Measurements from ENCODE around the gene TIMM22. TPM values are rescaled to one million over a fixed set of nuclear protein-coding genes. Genes with fewer than 3 reads are reported as not detected.
A peak's percentile ranks its signal among the peaks of the same experiment; 100 is the strongest.
"Not testable (repeated sequence)": the region's sequence is repeated elsewhere in the genome, so short reads cannot be mapped to it uniquely, and the experiment has no call there.

TIMM22 gene
- total RNA-seq, 6 donors from 2014 or later, result 6.3 to 13.5 (median 8.9) TPM

GRCh38 chr17:1043601-1044251 lies 46.8 kb downstream of the TIMM22 start:
- ATAC-seq (ENCODE audit: low FRiP score in 2 of 2) (peak in 1 of 2 donors; percentile 51), DNase-seq (peak in 1 of 2 donors; percentile 69)
- 37 to 42% methylated on average over 11 to 20 of the region's 21 CpGs for whole genome bisulfite sequencing, 2 donors
- Histone ChIP-seq H3K4me1 (peaks cover 42 to 63% (median 53%) of the 10 kb centered on the region in 4 donors), H3K27ac (peak overlapping the region; percentile 66 to 86 (median 77)), H3K4me3 (peak overlapping the region in 3 of 4 donors; percentile 12 to 26 (median 21)), H3K9me3 (no peaks in the 10 kb centered on the region), H3K36me3 (peaks cover 0 to 41% (median 24%) of the 10 kb centered on the region in 4 donors), H3K27me3 (no peaks in the 10 kb centered on the region)
- TF ChIP-seq POLR2AphosphoS5 (IDR thresholded peaks at IDR 0.05) (no peak), CTCF (IDR thresholded peaks at IDR 0.05) (no peak), EP300 (IDR thresholded peaks at IDR 0.05) (no peak), POLR2A (IDR thresholded peaks at IDR 0.05) (no peak)

DNA sequence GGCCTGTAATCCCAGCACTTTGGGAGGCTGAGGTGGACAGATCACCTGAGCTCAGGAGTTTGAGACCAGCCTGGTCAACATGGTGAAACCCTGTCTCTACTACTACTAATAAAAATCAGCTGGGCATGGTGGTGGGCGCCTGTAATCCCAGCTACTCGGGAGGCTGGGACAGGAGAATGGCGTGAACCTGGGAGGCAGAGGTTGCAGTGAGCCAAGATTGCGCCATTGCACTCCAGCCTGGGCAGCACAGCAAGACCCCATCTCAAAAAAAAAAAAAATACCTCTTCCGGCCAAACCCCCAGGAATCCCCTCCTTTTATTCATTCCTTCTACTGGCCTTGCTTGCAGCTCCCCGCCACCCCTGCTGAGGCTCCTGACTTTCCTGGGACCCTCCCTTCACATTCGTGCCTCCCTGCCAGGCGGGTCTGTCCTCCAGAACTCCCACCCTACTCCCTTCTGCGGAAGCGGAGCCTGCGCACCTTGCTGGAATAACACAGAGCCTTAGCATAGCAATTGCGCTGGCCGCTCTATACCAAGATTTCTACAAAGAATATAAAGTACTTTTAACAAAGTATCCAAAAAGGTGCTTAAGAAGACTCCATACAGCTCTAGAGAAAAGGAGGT lies 47.6 kb downstream of the TIMM22 start:
- not testable (repeated sequence) for DNase-seq; ATAC-seq (ENCODE audit: low FRiP score in 2 of 2); H3K9me3 ChIP-seq; H3K27me3 ChIP-seq
- H3K4me3 ChIP-seq, result peak overlapping the region in 1 of 4 donors; percentile 26
- peaks cover 0 to 46% (median 29%) of the 10 kb centered on the region in 4 donors for H3K36me3 ChIP-seq
- WGBS, 2 donors, result 85 to 96% methylated on average over 13 of the region's 13 CpGs
- H3K4me1 ChIP-seq, result peaks cover 34 to 55% (median 46%) of the 10 kb centered on the region in 4 donors
- H3K27ac ChIP-seq, result peak overlapping the region; percentile 66 to 86 (median 77)

- Histone ChIP-seq H3K9me3 (no peaks in the 10 kb centered on the region), H3K4me1 (peaks cover 25 to 46% (median 37%) of the 10 kb centered on the region in 4 donors), H3K4me3 (no peak overlapping the region), H3K36me3 (peaks cover 2 to 53% (median 38%) of the 10 kb centered on the region in 4 donors), H3K27me3 (no peaks in the 10 kb centered on the region), H3K27ac (peak overlapping the region in 3 of 4 donors; percentile 77 to 86 (median 77))
- DNase-seq, result no peak
- 91 to 95% methylated on average over 9 of the region's 9 CpGs for WGBS, 2 donors
- TF ChIP-seq POLR2A (IDR thresholded peaks at IDR 0.05) (no peak), CTCF (IDR thresholded peaks at IDR 0.05) (no peak)
- ATAC-seq (ENCODE audit: low FRiP score in 2 of 2), result no peak
Measured at GRCh38 chr17:1045456-1045855, 48.5 kb downstream of the TIMM22 start.

DNA sequence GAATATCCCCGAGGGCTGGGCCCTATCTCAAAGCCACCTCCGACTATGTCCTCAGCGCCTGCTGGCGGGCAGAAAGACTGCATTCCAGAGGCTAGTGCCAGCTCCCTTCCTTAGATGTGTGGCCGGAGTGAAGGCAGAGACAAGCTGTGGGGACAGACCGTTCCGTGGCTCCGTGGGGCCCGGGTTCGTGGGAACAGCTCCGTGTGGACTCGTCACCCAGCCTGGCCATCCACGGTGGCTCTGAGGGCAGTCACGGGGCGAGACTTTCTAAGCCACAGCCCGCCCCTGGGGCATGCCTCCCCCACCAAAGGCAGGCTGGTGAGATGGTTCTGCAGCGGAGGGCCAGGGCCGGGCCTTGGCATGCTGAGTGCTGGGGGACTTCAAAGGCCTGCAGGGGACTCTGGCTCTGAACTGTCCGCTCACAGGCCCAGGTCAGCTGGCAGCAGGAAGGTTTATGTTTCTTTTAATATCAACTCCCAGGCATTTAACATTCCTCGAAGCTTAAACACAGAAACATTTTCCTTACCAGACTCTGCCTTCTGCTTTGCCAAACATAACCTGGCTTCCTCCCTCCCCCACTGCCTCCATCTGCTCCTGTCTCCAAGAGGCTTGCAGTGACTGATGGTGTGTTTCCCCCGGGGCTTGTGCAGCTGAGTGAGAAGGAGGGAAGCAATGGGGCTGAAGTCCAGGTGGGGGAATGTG lies 50.4 kb downstream of the TIMM22 start:
- DNase-seq, result peak in 1 of 2 donors; percentile 73
- TF ChIP-seq EP300 (IDR thresholded peaks at IDR 0.05), result peak in 2 of 4 donors; percentile 3 to 55
- no peak for TF ChIP-seq CTCF (IDR thresholded peaks at IDR 0.05)
- TF ChIP-seq POLR2A (IDR thresholded peaks at IDR 0.05), result no peak
- peak in 1 of 2 donors; percentile 10 for TF ChIP-seq POLR2AphosphoS5 (IDR thresholded peaks at IDR 0.05)
- peak overlapping the region; percentile 56 to 77 (median 72) for H3K27ac ChIP-seq
- no peaks in the 10 kb centered on the region for H3K27me3 ChIP-seq
- H3K36me3 ChIP-seq, result peaks cover 2 to 46% (median 39%) of the 10 kb centered on the region in 4 donors
- 45 to 68% methylated on average over 3 to 20 of the region's 21 CpGs for WGBS, 2 donors
- H3K9me3 ChIP-seq, result no peaks in the 10 kb centered on the region
- ATAC-seq (ENCODE audit: low FRiP score in 2 of 2), result no peak
- peaks cover 16 to 37% (median 34%) of the 10 kb centered on the region in 4 donors for H3K4me1 ChIP-seq
- no peak overlapping the region for H3K4me3 ChIP-seq

DNA sequence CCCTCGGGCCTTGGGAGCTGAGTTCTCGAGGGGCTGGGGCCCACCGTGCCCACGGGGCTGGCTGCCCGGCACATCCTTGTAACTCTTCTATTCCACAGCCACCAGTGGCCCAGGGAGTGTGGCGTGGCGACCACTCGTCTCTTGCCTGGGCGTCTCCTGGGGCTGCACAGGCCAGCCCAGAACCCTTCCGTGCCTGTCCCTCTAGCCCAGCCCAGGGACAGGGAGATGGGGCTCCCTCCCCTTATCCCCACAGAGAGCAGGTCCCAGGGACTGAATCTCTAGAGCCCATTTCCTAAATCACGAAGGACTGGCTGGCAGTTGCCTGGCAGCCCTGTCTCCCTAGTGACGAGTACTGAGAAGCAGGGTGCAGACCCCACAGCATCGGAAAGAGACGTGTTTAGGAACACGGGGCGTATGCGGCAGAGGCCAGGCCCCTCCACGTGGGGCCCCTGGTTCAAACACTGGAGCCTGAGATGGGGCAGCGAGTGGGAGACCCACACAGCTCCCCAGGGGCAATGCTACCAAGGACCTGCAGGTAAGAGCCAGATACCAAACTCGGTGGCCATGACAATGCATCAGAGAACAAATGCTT lies 51.0 kb downstream of the TIMM22 start:
- 75 to 86% methylated on average over 19 to 20 of the region's 20 CpGs for WGBS, 2 donors
- TF ChIP-seq EP300 (IDR thresholded peaks at IDR 0.05) (no peak), CTCF (IDR thresholded peaks at IDR 0.05) (no peak), POLR2A (IDR thresholded peaks at IDR 0.05) (no peak), POLR2AphosphoS5 (IDR thresholded peaks at IDR 0.05) (no peak)
- Histone ChIP-seq H3K4me3 (no peak overlapping the region), H3K9me3 (no peaks in the 10 kb centered on the region), H3K27ac (peak overlapping the region; percentile 56 to 77 (median 72)), H3K27me3 (no peaks in the 10 kb centered on the region), H3K36me3 (peaks cover 2 to 46% (median 36%) of the 10 kb centered on the region in 4 donors), H3K4me1 (peaks cover 12 to 32% (median 31%) of the 10 kb centered on the region in 4 donors)
- no peak for ATAC-seq (ENCODE audit: low FRiP score in 2 of 2)
- DNase-seq, result peak in 1 of 2 donors; percentile 56

DNA sequence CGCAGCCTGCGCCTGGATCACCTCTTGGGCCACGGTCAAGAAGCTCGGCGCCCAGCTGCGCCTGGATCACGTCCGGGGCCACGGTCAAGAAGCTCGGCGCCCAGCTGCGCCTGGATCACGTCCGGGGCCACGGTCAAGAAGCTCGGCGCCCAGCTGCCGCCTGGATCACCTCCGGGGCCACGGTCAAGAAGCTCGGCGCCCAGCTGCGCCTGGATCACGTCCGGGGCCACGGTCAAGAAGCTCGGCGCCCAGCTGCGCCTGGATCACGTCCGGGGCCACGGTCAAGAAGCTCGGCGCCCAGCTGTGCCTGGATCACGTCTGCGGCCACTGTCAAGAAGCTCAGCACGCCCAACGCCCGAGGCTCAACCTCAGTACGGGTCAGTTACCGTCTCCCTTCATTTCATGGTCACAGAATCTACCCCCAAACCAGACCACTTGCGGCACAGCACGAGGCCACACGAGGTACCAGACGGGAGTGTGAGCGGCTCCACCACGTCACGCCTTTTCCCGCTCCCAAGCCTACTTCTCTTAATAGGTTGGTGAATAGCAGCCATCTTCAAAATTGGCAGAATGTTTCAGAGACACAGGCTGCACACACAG lies 51.7 kb downstream of the TIMM22 start:
- H3K9me3 ChIP-seq; ATAC-seq (ENCODE audit: low FRiP score in 2 of 2); H3K4me3 ChIP-seq; H3K27me3 ChIP-seq: not testable (repeated sequence)
- Histone ChIP-seq H3K27ac (peak overlapping the region in 3 of 4 donors; percentile 71 to 77 (median 74)), H3K36me3 (peaks cover 2 to 50% (median 39%) of the 10 kb centered on the region in 4 donors), H3K4me1 (peaks cover 9 to 27% (median 26%) of the 10 kb centered on the region in 4 donors)
- 96 to 97% methylated on average over 22 to 46 of the region's 49 CpGs for WGBS, 2 donors
- peak in 1 of 2 donors; percentile 64 for DNase-seq

Measured in upper lobe of left lung (tissue), 6 donors.